HG03432 (cell line): ENCODE measurements around the gene FOXP1.

Experiments used
- ATAC-seq: cut with Tn5 transposase; IDR thresholded peaks from one replicate; pipeline ENCODE4 v1.9.1; 2021; ENCODE audit warnings: mild to moderate bottlenecking, moderate library complexity; ENCODE audit not compliant: unreplicated experiment

The FOXP1 gene

GRCh38 chr3:71511037-71511436, 72.5 kb downstream of the FOXP1 start:
- no peak for ATAC-seq

DNA sequence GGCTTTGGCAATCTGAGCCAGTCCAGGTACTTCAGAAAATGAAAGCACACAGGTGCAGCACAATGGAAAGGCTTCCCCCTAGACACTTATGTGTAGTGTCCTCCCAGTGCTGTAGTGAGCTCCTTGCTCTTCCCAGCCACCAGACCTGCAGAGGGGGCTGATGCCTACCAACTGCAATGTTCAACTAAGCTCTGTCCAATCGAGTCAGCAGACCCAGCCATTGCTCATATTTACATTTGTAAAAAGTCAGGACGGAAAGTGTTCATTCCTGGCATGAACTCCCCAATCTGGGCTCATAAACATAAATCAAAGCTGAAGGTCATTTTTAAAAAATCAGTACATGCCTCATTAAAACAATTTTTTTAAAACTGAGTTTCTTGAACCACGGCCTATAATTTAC, 73.0 kb downstream of the FOXP1 start:
- ATAC-seq: no peak

DNA sequence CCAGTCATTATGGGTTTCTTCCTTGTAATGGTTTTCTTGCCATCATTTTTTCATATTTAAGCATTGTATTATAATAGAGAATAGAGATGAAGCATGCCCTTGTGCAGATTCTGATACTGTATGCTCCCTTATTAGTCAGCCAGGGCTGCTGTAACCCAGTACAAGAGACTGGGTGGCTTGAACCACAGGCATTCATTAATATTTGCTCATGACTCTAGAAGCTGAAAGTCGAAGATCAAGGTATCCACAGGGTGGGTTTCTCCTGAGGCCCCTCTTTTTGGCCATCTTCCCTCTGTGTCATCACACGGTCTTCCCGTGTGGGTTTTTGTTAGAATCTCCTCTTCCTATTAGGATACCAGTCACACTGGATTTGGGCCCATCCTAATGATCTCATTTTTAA, 74.5 kb downstream of the FOXP1 start:
- no peak for ATAC-seq

DNA sequence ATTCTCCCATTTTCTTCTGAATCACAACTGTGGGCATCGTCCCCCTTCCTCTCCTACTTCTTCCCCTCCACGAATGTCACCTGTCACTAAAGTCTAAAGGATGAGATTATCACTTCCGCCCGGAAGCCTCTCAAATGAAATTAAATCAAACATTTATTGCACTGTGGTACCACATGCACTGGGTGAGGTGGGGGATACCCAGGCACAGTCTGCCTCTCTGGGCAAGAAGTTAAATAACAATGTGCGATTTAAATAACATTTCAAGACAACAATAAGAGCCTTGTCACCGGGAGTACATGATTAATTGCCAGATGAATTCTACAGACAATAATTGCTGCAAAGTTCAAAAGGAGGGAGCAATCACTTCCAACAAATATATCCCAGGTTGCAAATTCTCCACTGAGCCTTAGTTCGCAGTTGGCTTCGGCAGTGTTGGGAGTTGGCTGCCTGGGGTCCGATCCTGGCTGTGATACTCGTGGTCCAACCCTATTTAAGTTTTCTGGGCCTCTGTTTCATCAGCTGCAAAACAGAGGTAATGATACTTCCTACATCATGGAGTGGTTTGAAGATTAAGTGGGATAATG, 77.7 kb downstream of the FOXP1 start:
- no peak for ATAC-seq

- ATAC-seq: no peak
Measured at GRCh38 chr3:71504250-71505036, 79.1 kb downstream of the FOXP1 start.

- ATAC-seq: no peak
Measured at GRCh38 chr3:71503525-71504249, 79.8 kb downstream of the FOXP1 start.

DNA sequence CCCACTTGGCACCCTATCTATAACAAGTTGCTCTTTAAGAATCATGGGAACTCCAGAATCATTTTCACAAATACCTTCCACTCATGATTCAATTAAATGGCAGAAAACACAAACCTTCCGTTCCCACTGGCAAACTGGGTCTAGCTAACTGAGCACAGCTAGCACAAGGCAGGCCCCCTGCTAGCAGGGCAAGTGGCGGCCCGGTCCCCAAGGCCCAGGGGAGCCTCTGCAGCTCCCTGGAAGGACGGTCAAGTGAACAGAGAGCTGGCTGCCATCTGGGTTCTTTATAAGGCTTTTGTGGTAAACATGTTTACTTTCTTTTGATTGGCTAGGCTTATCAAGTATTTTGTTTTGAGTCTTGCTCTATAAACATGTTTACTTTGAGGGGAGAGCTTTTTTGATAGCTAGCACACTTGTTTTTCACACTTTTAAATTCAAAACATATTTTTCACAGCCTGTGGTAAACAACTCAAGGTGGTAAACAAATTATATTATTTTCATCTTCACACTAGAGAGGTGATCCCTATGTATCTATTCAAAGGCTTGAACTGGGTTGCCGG, 81.4 kb downstream of the FOXP1 start:
- no peak for ATAC-seq

DNA sequence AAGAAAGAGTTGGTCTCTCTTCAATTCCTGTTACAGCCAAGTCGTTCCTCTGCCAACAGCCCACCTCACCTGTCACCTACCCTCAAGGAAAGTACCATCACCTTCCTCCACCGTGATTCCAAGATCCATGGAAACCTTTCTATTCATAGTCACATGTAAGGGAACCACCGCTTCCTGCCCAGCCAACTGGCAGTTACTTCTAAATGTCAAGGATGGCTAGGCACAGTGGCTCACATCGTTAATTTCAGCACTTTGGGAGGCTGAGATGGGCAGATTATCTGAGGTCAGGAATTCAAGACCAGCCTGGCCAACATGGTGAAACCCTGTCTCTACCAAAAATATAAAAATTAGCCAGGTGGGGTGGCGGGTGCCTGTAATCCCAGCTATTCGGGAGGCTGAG, 82.8 kb downstream of the FOXP1 start:
- ATAC-seq: no peak

DNA sequence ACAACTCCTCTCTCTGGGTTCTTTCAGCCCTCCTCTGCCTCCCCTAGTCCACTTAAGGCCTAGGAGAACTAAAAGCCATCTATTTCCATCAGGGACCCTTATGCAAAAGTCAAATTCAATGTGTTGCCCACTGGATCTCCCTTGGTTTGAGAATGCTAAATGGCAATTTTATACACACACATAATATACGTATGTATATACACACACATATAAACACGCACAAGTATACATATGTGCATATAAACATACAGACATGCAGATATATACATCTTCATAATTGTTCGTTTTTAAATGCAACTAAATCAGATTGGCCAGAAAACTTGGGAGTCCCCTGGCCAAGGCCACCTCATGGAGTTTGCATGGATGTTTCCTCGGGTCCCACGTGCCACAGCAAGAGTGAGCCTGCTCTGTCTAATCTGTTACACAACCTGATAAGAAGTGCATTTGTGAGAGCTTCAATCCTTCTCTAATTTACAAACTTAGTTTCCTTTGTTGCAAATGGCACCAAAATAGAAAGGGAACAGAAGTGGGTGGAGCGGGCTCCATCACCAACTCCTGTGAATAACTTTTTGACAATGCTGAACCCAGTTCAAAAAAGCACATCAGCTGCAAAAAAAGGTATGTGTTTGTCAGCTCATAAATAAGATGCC, 84.2 kb downstream of the FOXP1 start:
- ATAC-seq: no peak

GRCh38 chr3:71498543-71498942, 85.0 kb downstream of the FOXP1 start:
- ATAC-seq: no peak

DNA sequence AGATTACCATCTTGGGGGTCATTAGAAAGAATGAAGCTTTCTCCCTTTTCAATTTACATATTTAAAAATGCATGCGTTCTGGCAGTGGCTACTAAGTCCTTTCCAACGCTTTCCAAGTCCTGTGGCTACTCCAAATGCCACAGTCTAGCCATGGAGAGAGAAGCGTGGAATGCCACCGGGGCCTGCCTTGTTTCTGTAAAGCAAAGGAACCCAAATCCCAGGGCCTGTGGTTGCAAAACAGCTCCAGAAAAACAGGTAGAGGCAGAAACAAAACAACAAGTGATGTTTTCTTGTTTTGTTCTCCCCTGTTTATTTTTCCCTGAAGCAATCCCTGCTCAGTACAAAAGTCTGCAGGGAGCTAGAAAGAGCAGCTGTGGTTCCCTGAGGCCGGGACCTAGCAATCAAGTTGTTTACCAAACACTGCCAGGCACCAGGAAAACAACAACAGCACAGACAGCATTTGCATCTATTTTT, 85.5 kb downstream of the FOXP1 start:
- no peak for ATAC-seq

DNA sequence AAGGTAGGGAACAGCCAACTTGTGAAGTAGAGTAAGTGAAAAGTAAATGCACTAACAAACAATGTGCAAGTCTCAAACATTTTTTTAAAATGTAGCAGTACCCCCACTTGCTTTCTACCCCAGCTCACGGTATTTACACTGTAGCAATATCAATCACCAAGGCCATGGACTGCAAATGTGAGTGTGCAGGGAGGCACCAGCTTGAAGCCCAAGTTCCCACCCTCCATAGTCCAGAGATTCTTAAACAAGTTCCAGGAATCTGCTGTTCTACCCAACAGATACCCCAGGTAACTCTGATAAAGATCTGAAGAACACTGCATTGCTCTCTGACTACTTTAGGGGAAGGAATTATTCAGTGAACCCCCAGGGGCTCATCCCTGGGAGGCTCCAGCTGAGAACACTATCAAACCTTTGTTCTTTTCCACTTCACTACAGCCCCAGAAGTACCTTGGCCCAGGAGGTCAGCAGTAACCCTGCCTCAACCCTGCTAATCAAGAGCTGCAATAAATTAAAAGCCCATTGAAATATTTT, 86.1 kb downstream of the FOXP1 start:
- ATAC-seq: no peak

GRCh38 chr3:71495708-71496472, 87.6 kb downstream of the FOXP1 start:
- no peak for ATAC-seq

DNA sequence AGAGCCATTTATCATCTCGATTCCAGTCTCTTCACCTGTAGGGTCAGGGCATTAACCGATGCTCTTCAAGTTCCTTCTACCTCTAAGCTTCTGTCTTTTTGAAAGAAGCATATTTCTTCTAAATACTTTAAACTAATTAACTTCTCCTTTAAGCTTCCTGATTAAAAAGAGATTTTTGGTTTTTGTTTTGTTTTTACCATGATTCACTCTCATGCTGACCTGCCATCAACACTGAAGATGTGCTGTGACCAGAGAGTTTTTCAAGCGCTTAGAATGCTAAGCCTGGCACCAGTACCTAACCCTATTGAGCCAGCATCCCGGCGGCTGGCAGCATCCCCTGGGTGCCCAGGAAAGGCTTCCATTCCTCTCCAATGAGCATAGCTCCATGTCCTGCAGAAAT, 89.3 kb downstream of the FOXP1 start:
- ATAC-seq: no peak

DNA sequence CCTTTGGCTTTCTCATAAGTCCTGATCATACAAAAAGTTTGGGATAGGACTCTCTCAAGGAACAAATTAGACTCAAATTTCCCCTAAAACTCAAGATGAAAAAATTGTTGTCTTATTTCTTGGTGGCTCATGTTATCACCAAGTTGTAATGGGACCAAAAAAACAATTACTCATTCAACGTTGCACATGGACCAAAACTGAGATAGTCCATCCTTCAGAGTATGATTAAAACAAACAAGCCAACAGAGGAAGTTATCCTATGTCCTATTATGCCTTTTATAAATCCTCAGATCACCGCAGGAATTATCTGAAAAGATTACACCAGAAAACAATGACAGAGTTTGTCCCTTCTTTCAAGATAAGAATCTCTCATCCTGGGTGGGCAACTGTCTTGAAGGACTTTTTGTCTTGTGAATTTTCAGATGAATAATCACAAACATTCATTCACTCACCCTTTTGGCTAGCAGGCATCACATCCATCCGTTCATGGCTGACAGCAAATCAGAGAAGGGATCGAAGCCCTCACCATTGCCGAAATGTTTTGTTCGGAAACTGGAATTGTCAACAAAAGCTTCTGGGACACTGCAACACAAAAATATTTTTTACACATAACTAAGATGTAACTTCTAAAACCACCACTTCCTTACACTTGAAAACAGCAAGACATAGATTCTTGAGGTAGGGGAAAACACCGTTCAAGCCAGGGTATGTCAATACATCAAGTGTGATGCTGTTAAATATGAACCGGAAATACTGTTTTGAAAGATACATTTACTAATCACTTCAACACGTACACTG, 90.4 kb downstream of the FOXP1 start:
- ATAC-seq: no peak

DNA sequence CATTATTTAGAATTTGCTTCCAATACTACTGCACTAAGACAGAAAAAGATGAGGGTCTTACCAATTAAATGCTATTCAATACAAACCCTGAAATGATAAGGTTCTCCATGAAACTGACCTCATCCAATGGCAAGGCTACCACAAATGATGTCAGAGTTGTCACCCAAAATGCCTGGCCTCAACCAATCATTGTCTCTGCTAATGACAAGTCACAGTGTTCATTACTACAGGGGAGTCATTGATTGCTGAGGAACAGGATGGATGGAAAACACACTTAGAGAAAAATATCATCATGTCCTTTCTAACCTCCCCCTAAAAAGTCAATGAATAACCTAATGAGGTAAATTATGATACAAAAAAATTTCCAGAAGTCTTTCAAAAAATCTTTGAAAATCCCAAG, 91.0 kb downstream of the FOXP1 start:
- no peak for ATAC-seq

- ATAC-seq: no peak
Measured at GRCh38 chr3:71491154-71491752, 92.3 kb downstream of the FOXP1 start.

DNA sequence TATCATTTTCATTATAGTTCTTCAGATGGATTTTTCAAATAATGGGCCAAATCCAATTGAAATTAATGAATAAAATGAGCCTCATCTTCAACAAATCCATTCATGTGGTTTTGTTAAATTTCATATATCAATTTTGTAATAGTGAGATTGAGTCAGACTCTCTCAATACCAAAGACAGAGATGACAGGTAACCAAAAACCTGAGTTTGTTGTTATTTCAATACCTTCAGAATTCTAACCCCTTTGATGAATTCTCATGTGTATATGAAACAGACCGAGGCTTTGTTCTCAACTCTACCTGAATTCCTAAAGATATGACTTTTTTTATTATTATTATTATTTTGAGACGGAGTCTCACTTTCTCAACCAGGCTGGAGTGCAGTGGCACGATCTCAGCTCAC, 92.8 kb downstream of the FOXP1 start:
- ATAC-seq: no peak

GRCh38 chr3:71489315-71489761, 94.2 kb downstream of the FOXP1 start:
- ATAC-seq: no peak
